WERI-Rb-1 (cell line): ENCODE measurements around the gene SDK2.
A peak's percentile ranks its signal among the peaks of the same experiment; 100 is the strongest.

Experiments
- DNase-seq: peaks from one replicate; pipeline ENCODE4 v3.0.0-alpha.2; 2020
- H3K27ac ChIP-seq: fragments of 250-450 bp; sonication (Bioruptor Pico); 2 replicates; pipeline ENCODE4 v1.5.1; 2020; ENCODE audit warnings: mild to moderate bottlenecking, moderate library complexity
- H3K27me3 ChIP-seq: fragments of 250-450 bp; sonication (Bioruptor Pico); 2 replicates; pipeline ENCODE4 v1.5.1; 2021; ENCODE audit warnings: mild to moderate bottlenecking, low read depth, moderate library complexity; ENCODE audit not compliant: insufficient read depth, severe bottlenecking
- H3K36me3 ChIP-seq: fragments of 250-450 bp; sonication (Bioruptor Pico); 2 replicates; pipeline ENCODE4 v1.5.1; 2020; ENCODE audit warnings: mild to moderate bottlenecking, moderate library complexity
- H3K4me3 ChIP-seq: 2 replicates; pipeline ENCODE4 v1.5.1; 2011; ENCODE audit warnings: low read depth, mild to moderate bottlenecking, control low read depth, low read length
- H3K9me3 ChIP-seq: fragments of 250-450 bp; sonication (Bioruptor Pico); 2 replicates; pipeline ENCODE4 v1.5.1; 2021; ENCODE audit warnings: mild to moderate bottlenecking, moderate library complexity; ENCODE audit not compliant: severe bottlenecking
- CTCF ChIP-seq: IDR thresholded peaks from 2 replicates; pipeline ENCODE4 v1.5.1; 2011; ENCODE audit warnings: low read depth, mild to moderate bottlenecking, control low read depth, inconsistent platforms, low read length

The SDK2 gene

GRCh38 chr17:73640691-73641090 is 3.6 kb downstream of the SDK2 start:
- no peak for DNase-seq
- Histone ChIP-seq H3K36me3 (peaks cover 9% of the 10 kb centered on the region), H3K9me3 (no peaks in the 10 kb centered on the region), H3K27ac (no peak overlapping the region), H3K4me3 (no peak overlapping the region), H3K27me3 (no peaks in the 10 kb centered on the region)
- no peak for TF ChIP-seq CTCF

- peaks cover 9% of the 10 kb centered on the region for H3K36me3 ChIP-seq
- H3K9me3 ChIP-seq, result no peaks in the 10 kb centered on the region
- H3K4me3 ChIP-seq, result no peak overlapping the region
- H3K27ac ChIP-seq, result no peak overlapping the region
- no peak for TF ChIP-seq CTCF
- no peaks in the 10 kb centered on the region for H3K27me3 ChIP-seq
- DNase-seq, result peak; percentile 6
Measured at GRCh38 chr17:73639932-73640331, 4.3 kb downstream of the SDK2 start.

- no peak overlapping the region for H3K4me3 ChIP-seq
- TF ChIP-seq CTCF, result no peak
- DNase-seq, result peak; percentile 4
- no peak overlapping the region for H3K27ac ChIP-seq
- H3K27me3 ChIP-seq, result no peaks in the 10 kb centered on the region
- H3K36me3 ChIP-seq, result peaks cover 9% of the 10 kb centered on the region
- no peaks in the 10 kb centered on the region for H3K9me3 ChIP-seq
Measured at GRCh38 chr17:73639322-73639721, 4.9 kb downstream of the SDK2 start.

- no peak for TF ChIP-seq CTCF
- Histone ChIP-seq H3K4me3 (no peak overlapping the region), H3K27ac (no peak overlapping the region), H3K27me3 (no peaks in the 10 kb centered on the region), H3K9me3 (no peaks in the 10 kb centered on the region), H3K36me3 (peaks cover 9% of the 10 kb centered on the region)
- peak; percentile 2 for DNase-seq
Measured at GRCh38 chr17:73638556-73638955, 5.7 kb downstream of the SDK2 start.

- H3K36me3 ChIP-seq, result peaks cover 9% of the 10 kb centered on the region
- H3K27ac ChIP-seq, result no peak overlapping the region
- no peaks in the 10 kb centered on the region for H3K9me3 ChIP-seq
- no peak overlapping the region for H3K4me3 ChIP-seq
- DNase-seq, result peak; percentile 6
- no peaks in the 10 kb centered on the region for H3K27me3 ChIP-seq
- no peak for TF ChIP-seq CTCF
Measured at GRCh38 chr17:73637866-73638265, 6.4 kb downstream of the SDK2 start.

- Histone ChIP-seq H3K27me3 (no peaks in the 10 kb centered on the region), H3K36me3 (peaks cover 9% of the 10 kb centered on the region), H3K9me3 (no peaks in the 10 kb centered on the region), H3K4me3 (no peak overlapping the region), H3K27ac (no peak overlapping the region)
- no peak for TF ChIP-seq CTCF
- DNase-seq, result no peak
Measured at GRCh38 chr17:73635101-73635817, 9.0 kb downstream of the SDK2 start.
